Measurements from ENCODE around the gene LRRC8C. TPM values are rescaled to one million over a fixed set of nuclear protein-coding genes. Genes with fewer than 3 reads are reported as not detected.

Gene LRRC8C
- total RNA-seq, 1 donor from 2014 or later: 46.8 TPM

GRCh38 chr1:89631816-89632656 is 884 bp upstream of the LRRC8C start:
- intact Hi-C loops (cut with micrococcal nuclease): loop anchor here (1.0 to 2.0 kb wide), 8 partner anchors 25 to 363 kb away; partner anchors contain the start of genes LRRC8B and ZNF326

GRCh38 chr1:89633248-89633799 is 404 bp downstream of the LRRC8C start:
- intact Hi-C loops (cut with micrococcal nuclease): loop anchor here (2.0 kb wide), 4 partner anchors 65 to 361 kb away; partner anchors contain the start of gene ZNF326

- intact Hi-C loops (cut with micrococcal nuclease): loop anchor here (1.0 to 2.0 kb wide), 7 partner anchors 24 to 361 kb away; partner anchors contain the start of genes LRRC8D and ZNF326
These were observed 1.1 kb downstream of the LRRC8C start for GRCh38 chr1:89633800-89634625.

GRCh38 chr1:89635825-89636815 is 3.2 kb downstream of the LRRC8C start:
- intact Hi-C loops (cut with micrococcal nuclease): loop anchor here (1.0 to 2.0 kb wide), 3 partner anchors 13 to 185 kb away; partner anchors contain the start of gene LRRC8D

GRCh38 chr1:89637496-89637895 is 4.6 kb downstream of the LRRC8C start:
- intact Hi-C loops (cut with micrococcal nuclease): no loop called here

- intact Hi-C loops (cut with micrococcal nuclease): no loop called here
These were observed 7.5 kb downstream of the LRRC8C start for GRCh38 chr1:89640440-89640839.

GRCh38 chr1:89641781-89642180 is 8.9 kb downstream of the LRRC8C start:
- intact Hi-C loops (cut with micrococcal nuclease): no loop called here

- intact Hi-C loops (cut with micrococcal nuclease): no loop called here
These were observed 10.7 kb downstream of the LRRC8C start for GRCh38 chr1:89643577-89643976.

- intact Hi-C loops (cut with micrococcal nuclease): no loop called here
These were observed 11.3 kb downstream of the LRRC8C start for GRCh38 chr1:89644119-89644814.

GRCh38 chr1:89646259-89646658 is 13.3 kb downstream of the LRRC8C start:
- intact Hi-C loops (cut with micrococcal nuclease): no loop called here

GRCh38 chr1:89649783-89650182 is 16.9 kb downstream of the LRRC8C start:
- intact Hi-C loops (cut with micrococcal nuclease): loop anchor here (1.0 kb wide), 2 partner anchors 9 to 13 kb away; no protein-coding TSS in a partner anchor

GRCh38 chr1:89652373-89652772 is 19.5 kb downstream of the LRRC8C start:
- intact Hi-C loops (cut with micrococcal nuclease): no loop called here

GRCh38 chr1:89657886-89658285 is 25.0 kb downstream of the LRRC8C start:
- intact Hi-C loops (cut with micrococcal nuclease): loop anchor here (1.0 to 5.0 kb wide), 9 partner anchors 9 to 105 kb away; no protein-coding TSS in a partner anchor

GRCh38 chr1:89659322-89660081 is 26.6 kb downstream of the LRRC8C start:
- intact Hi-C loops (cut with micrococcal nuclease): loop anchor here (1.0 to 5.0 kb wide), 2 partner anchors 38 to 133 kb away; no protein-coding TSS in a partner anchor

- intact Hi-C loops (cut with micrococcal nuclease): no loop called here
These were observed 27.5 kb downstream of the LRRC8C start for GRCh38 chr1:89660224-89661061.

- intact Hi-C loops (cut with micrococcal nuclease): no loop called here
These were observed 33.0 kb downstream of the LRRC8C start for GRCh38 chr1:89665941-89666340.

GRCh38 chr1:89666640-89667039 is 33.7 kb downstream of the LRRC8C start:
- intact Hi-C loops (cut with micrococcal nuclease): no loop called here

- intact Hi-C loops (cut with micrococcal nuclease): no loop called here
These were observed 34.8 kb downstream of the LRRC8C start for GRCh38 chr1:89667691-89668090.
